ENCODE measurements around the gene MAN2B2.
A peak's percentile ranks its signal among the peaks of the same experiment; 100 is the strongest.

The MAN2B2 gene

DNA sequence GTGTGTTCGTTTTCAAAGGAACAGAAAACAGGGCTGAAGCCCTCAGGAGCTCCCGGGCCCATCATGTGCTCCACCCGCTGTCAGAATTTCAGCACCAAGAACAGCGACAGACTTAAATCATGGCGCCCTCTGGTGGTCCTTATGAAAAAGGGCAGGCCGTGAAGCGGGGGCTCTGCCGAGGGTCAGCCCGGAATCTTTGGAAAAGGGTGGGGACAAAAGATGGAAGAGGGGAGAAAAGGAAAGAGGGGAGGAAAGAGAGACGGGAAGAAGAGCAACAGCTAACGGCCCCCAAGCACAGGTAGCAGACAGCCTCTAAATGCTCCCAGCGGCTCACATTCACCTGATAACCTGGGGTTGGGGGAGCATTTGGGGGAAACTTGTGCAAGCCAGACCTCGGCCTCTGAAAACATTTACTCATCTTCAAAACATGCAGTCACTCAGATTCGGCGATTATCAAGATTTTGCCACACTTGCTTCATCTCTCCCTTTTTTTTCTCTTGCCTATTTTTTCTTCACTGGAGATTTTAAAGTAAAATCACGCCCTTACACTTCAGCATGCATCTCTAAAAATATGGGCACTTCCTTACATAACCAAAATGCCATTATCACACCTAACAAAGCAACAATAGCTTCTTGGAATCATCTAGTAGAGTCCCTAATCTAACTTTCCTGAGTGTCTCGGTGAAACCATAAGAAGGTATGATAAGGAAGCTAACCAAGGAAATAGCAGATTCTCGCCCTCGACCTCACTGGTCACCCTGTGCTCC is 28.1 kb upstream of the MAN2B2 start:
- peak; percentile 75 for DNase-seq

DNA sequence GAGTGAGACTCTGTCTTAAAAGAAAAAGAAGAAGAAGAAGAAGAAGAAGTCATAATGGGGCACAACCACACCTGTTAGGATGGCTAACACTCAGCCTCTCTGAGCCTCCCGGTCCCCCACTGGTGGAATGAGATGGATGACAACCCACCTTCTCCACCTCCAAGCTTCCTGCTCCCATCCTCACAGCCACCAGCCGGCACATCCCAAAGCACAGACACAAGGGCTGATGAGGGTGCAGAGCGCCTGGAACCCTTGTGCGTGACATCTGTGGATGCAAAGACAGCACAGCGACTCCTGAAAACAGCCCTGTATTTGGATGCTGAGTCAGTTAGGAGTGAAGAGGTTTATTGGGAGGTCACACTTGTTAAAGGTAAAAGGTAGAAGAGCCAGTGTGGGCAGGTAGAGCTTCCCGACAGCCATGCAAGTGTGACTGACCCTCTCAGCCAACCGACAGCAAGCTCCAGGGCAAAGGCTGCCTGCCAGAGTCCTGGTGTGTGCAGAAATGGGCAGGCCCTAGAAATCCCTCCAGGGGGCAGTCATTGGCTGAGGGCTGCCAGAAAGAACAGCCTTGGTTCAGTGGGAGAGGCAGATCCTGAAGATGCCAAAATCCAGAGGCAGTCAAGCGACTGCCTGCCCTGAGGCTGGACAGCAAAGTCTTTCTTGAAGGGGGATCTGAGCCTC is 26.6 kb upstream of the MAN2B2 start:
- peak; percentile 14 for DNase-seq

DNA sequence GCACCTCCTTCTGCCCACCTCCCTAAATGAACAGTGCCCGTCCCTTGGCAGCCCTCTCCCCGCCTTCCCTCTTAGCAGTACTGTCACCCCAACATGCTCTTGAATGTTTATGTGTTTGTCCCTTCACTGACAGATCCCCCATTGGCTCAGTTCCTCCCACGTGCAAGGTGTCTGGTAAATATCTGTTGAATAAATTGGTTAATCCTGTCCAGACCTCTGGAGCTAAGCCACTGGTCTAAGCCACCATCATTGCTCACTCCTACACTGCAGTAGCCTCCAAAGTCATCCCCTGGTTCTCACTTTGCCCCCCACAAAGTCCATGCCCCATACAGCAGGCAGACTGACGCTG is 26.1 kb upstream of the MAN2B2 start:
- no peak for DNase-seq

DNA sequence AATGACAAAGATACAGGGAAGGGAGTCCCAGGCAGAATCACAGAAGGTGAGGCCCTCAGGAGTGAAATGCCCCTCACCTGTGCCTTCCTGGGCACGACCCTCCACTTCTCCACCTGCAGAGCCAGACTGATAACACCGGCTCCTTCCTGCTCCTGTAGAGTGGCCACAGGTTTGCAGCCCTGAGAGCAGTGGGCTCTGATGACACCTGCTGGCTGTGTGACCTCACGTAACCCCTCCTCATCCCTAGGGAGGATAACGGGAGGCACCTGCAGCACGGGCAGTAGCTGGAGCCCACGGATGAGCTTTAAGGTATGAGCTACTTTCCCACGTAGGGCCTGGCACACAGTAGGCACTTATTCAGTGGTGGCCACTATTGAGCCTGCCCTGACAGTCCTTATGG is 25.5 kb upstream of the MAN2B2 start:
- DNase-seq, result no peak

DNA sequence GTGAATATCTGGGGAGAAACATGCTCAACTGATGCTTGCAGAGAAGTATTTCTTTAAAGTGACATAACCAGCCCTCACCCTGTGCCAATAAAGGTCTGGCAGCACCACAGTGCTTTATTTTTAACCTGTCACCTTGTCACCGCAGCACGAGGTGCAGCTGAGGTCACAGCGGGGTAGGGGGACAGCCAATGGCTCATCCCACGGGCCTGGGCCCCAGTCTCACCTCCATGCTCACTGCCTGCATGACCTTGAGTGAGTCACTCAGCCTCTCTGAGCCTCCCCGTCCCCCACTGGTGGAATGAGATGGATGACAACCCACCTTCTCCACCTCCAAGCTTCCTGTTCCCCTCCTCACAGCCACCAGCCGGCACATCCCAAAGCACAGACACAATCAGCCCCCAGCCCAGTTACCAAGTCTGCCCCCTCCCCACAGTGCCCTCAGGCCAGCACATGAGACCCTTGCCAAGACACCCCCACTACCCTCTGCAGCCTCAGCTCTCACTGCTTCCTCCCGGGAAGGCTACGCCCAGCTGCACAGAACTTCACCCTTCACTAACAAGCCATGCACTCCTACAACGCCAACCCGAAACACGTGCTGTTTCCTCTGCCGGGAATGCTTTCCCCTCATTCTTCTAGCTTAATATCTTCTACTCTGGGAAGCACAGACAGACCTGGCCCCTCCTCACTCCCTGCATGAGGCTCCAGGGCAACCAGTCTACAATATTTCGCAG is 24.9 kb upstream of the MAN2B2 start:
- no peak for DNase-seq

- no peak for DNase-seq
Measured at GRCh38 chr4:6550821-6551220, 24.2 kb upstream of the MAN2B2 start.

DNA sequence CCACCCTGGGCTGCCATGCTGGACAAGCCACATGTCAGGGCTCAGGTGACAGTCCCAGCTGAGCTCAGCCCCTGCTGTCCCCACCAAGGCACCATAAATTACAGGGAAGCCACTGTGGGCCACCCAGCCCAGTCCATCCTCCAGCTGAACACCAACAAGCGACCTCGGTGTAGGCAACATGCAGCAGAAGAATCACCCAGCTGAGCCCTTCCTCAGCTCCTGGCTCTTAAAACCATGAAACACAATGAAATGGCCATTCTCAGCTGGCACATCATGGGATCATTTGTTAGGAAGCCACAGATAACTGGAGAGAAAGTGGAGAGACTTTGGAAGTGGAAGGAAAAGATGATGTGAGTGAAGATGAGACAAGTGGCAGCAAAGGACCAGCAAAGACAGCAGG is 23.3 kb upstream of the MAN2B2 start:
- DNase-seq, result no peak

GRCh38 chr4:6555519-6555918 is 19.5 kb upstream of the MAN2B2 start:
- no peak for DNase-seq

DNA sequence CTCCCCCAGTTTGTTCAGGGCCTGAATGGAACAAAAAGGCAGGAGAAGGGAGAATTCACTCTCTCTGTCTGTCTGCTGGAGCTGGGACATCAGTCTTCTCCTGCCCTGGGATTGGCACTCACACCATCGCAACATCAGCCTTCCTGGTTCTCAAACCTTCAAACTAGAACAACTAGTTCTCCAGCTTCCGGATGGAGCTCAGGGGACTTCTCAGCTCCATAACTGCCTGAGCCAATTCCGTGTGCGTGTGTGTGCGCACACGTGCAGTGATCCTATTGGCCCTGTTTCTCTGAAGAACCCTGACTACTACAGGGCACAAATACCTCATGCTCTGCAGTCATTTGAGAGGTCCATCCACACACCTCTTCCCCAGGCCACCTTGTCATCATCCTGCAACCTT is 18.7 kb upstream of the MAN2B2 start:
- no peak for DNase-seq

DNA sequence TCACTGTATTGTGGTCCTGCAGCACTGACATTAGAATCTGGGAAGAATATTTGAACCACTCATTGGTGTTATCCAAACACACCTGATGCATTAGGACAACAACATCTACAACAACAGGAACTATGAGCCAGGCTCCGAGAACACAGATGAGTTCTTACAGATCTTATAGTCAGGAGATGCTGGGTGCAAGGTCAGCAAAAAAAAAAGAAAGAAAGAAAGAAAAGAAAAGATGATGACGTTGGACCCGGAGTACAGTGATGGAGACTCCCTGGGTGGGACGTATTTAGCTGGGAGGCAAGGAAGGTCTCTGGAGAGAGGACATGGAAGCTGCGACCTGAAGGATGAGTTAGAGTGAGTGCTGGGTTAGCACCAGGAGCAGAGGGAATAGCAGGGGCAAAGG is 17.8 kb upstream of the MAN2B2 start:
- DNase-seq, result no peak

- DNase-seq, result no peak
Measured at GRCh38 chr4:6557856-6558255, 17.1 kb upstream of the MAN2B2 start.

GRCh38 chr4:6560416-6561172 is 14.4 kb upstream of the MAN2B2 start:
- DNase-seq, result no peak

- DNase-seq, result no peak
Measured at GRCh38 chr4:6561173-6561516, 13.8 kb upstream of the MAN2B2 start.

DNA sequence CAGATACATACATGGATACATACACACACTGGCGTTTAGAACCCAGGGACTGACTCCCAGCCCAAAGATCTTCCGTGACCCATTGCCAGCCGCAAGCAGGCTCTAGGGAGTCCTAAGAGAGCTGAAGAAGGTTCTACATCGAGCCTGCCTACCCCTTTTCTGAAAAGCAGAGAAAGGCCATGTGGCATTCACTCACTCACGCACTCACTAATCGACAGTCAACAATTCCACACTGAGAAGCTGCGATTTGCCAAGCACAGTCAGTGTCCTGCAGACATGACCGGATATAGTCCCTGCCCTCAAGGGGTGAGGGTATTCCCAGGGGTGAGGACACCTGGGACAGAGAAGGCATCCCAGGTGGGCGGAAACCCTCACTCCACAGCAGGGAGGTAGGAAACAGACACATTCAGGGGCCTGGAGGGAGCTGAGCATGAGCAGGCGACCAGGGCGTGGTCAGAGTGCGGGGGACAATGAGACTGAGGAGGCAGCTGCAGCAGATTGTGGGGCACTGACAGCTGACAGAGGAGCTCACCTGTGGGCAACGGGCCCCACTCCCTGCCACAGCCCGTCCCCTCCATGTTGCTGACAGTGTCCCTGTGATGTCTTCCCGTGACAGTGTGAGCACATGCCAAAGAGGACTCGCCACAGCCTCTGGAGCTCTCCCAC is 13.2 kb upstream of the MAN2B2 start:
- no peak for DNase-seq

DNA sequence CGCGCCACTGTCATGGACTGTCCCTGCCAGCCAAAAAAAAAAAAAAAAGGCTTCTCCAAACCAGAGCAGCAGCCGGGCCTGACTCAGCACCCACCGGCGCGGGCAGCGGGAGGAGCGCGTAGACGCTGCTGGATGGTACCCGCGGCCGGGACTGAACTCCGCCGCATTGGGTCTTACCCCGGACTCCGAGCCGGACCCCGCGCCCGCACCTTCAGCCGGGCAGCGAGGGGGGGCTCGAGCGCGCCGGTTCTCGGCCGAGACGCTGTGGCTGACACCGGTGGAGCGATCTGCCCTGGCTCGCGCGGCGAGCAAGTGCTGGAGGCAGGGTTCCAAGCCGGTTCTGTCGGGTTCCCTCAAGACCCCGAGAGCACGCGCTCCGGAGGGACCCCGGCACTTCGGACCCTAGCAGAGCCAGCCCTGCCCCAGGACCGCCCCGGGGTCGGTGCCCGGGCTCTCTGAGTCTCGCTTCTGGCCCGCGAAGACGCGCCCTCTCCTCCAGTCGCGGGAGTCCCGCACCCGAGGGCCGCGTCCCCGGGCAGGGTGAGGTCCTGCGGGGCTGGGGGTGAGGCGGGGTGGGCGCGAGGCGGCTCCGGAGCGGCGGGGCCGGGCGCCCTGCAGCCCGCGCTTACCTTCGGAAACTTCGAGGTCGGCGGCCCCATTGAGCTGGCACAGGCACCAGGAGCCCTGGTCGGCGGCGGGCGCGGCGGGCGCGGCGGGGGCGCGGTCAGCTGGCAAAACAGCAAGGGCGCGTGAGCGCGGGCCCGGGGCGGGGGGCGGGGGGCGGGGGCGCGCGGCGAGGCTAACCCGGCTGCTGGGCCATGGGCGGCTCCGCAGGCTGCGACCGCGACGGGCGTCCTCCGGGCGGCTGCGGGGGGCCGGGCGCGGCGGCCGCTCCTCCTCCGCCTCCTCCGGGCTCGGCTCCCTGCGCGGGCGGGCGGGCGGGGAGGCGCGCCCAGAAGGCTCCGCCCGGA is 11.8 kb upstream of the MAN2B2 start:
- no peak for DNase-seq

GRCh38 chr4:6563935-6564645 is 10.9 kb upstream of the MAN2B2 start:
- DNase-seq, result no peak

GRCh38 chr4:6565691-6566390 is 9.1 kb upstream of the MAN2B2 start:
- no peak for DNase-seq

GRCh38 chr4:6566391-6567190 is 8.4 kb upstream of the MAN2B2 start:
- no peak for DNase-seq

DNA sequence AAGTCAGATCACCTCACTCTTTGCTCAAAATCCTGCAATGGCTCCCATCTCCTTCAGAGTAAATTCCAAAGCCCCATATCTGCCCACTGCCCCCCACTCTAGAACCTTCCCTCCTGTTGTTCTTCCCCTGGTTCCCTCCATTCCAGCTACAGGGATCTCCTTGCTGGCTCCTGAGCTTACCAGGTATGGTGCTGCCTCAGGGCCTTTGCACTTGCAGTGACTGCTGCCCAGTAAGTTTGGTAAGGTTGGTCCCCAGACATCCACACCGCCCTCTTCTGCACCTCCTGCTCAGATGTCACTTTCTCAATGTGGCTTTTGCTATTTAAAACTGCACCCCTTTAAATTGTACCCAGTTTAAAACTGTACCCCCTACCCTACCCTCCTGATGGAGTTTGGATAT is 7.8 kb upstream of the MAN2B2 start:
- no peak for DNase-seq

DNA sequence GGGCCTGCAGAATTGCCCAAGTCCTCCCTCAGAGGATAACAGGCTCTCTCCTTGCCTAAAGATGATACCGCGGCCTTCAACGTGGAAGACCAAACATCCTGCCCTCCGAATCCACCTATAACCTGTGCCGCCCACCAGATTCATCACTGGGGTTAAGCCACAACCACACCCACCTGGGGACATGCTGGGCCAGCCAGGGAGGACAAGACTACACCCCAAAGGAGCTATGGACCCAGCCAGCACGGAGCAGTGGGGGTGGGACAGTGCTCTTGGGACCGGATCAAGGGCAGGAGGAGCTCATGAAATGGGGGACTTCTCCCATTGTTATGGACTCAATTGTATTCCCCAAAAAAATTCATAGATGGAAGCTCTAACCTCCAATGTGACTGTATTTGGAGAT is 6.8 kb upstream of the MAN2B2 start:
- no peak for DNase-seq

All from NCI-H1694 treated with DMSO at 0.1 percent for 48 hours (cell line).